Loucy (cell line): Measurements from ENCODE around the gene ZNF747.
"Not testable (repeated sequence)": the region's sequence is repeated elsewhere in the genome, so short reads cannot be mapped to it uniquely, and the experiment has no call there.

Experiments
- CTCF ChIP-seq: fragments of 200-600 bp; sonication (generic); conservative IDR thresholded peaks from 2 replicates; pipeline ENCODE4 v1.5.1; 2014; ENCODE audit warnings: mild to moderate bottlenecking, antibody characterized with exemption, low read length
- EZH2phosphoT487 ChIP-seq: fragments of 200-600 bp; IDR thresholded peaks from 2 replicates; pipeline ENCODE4 v1.6.1; 2018; ENCODE audit warnings: antibody characterized with exemption, mild to moderate bottlenecking, moderate library complexity, borderline replicate concordance

GRCh38 chr16:30522702-30523463 lies 11.8 kb downstream of the ZNF747 start:
- TF ChIP-seq EZH2phosphoT487, CTCF: not testable (repeated sequence)
